ENCODE measurements around the gene CRYBG2. TPM values are rescaled to one million over a fixed set of nuclear protein-coding genes. Genes with fewer than 3 reads are reported as not detected.

Gene CRYBG2
- total and polyA plus RNA-seq, 2 of the 13 experiments (the other 11 are each of a cell fraction or from before 2014, with no cell fraction given) = 1.3 to 2.9 TPM

GRCh38 chr1:26279456-26280332, 74.2 kb downstream of the CRYBG2 start, which contains the start of gene SH3BGRL3 (continued):
- TF ChIP-seq AKNA (CRISPR knock-in tag; IDR thresholded peaks at IDR 0.05; ENCODE audit: borderline replicate concordance) (no peak), ZNF326 (CRISPR knock-in tag; IDR thresholded peaks at IDR 0.05; ENCODE audit: borderline replicate concordance) (peak; percentile 83), NBN (conservative IDR thresholded peaks at IDR 0.05) (no peak), ZNF597 (CRISPR knock-in tag; IDR thresholded peaks at IDR 0.05) (no peak), E2F5 (CRISPR knock-in tag; conservative IDR thresholded peaks at IDR 0.05) (0 out of 2 replicates have a peak, but pooled peaks have one; percentile 29), NPAS2 (CRISPR knock-in tag; IDR thresholded peaks at IDR 0.05; ENCODE audit: borderline replicate concordance) (no peak), TFDP1 (CRISPR knock-in tag; IDR thresholded peaks at IDR 0.05; ENCODE audit: borderline replicate concordance) (peak; percentile 76; the same call in 1 of the 2 replicates), KDM6A (CRISPR knock-in tag; IDR thresholded peaks at IDR 0.05; ENCODE audit: low read depth) (no peak), CEBPG (CRISPR knock-in tag; IDR thresholded peaks at IDR 0.05) (no peak), ZNF570 (CRISPR knock-in tag; IDR thresholded peaks at IDR 0.05; ENCODE audit: borderline replicate concordance) (no peak), ZNF367 (CRISPR knock-in tag; IDR thresholded peaks at IDR 0.05; ENCODE audit: borderline replicate concordance) (no peak), ZNF652 (CRISPR knock-in tag; IDR thresholded peaks at IDR 0.05; ENCODE audit: borderline replicate concordance, low read depth) (no peak), CC2D1A (CRISPR knock-in tag; IDR thresholded peaks at IDR 0.05) (no peak), NFIB (CRISPR knock-in tag; IDR thresholded peaks at IDR 0.05; ENCODE audit: borderline replicate concordance) (no peak), SRSF9 (IDR thresholded peaks at IDR 0.05; ENCODE audit: borderline replicate concordance, insufficient read depth, low read depth, low read length, poor library complexity, severe bottlenecking) (no peak), ZBTB43 (CRISPR knock-in tag; conservative IDR thresholded peaks at IDR 0.05) (peak; percentile 58; the same call in 1 of the 2 replicates), TP53 (CRISPR knock-in tag; conservative IDR thresholded peaks at IDR 0.05) (no peak), ZNF230 (CRISPR knock-in tag; IDR thresholded peaks at IDR 0.05) (no peak; the same call in 1 of the 2 replicates), DNMT3B (CRISPR knock-in tag; conservative IDR thresholded peaks at IDR 0.05) (no peak)
